ENCODE data around the gene GPANK1. TPM values are rescaled to one million over a fixed set of nuclear protein-coding genes. Genes with fewer than 3 reads are reported as not detected.
A peak's percentile ranks its signal among the peaks of the same experiment; 100 is the strongest.

GPANK1 gene
- total and polyA plus RNA-seq, 2 of the 13 experiments (the other 11 are each of a cell fraction or from before 2014, with no cell fraction given): 15.4 to 22.8 TPM

GRCh38 chr6:31665501-31666336 lies 922 bp upstream of the GPANK1 start, which contains the start of gene CSNK2B (continued):
- TF ChIP-seq HNF1A (IDR thresholded peaks at IDR 0.05; ENCODE audit: low read depth) (0 out of 2 replicates have a peak, but pooled peaks have one; percentile 37), HNF1A (CRISPR knock-in tag; IDR thresholded peaks at IDR 0.05; ENCODE audit: borderline replicate concordance) (peak; percentile 51; the same call in 1 of the 2 replicates), ZNF3 (CRISPR knock-in tag; IDR thresholded peaks at IDR 0.05) (no peak), CCDC6 (CRISPR knock-in tag; IDR thresholded peaks at IDR 0.05) (no peak), POLR2AphosphoS2 (IDR thresholded peaks at IDR 0.05; ENCODE audit: low read depth, low read length) (no peak), LCORL (IDR thresholded peaks at IDR 0.05) (peak; percentile 47; the same call in 1 of the 2 replicates), LCORL (CRISPR knock-in tag; IDR thresholded peaks at IDR 0.05) (no peak), MAFG (CRISPR knock-in tag; IDR thresholded peaks at IDR 0.05) (no peak), ZNF121 (CRISPR knock-in tag; IDR thresholded peaks at IDR 0.05) (no peak), CENPT (CRISPR knock-in tag; IDR thresholded peaks at IDR 0.05; ENCODE audit: low read depth) (0 out of 2 replicates have a peak, but pooled peaks have one; percentile 3), TAF15 (IDR thresholded peaks at IDR 0.05; ENCODE audit: low read depth, low read length, poor library complexity, severe bottlenecking) (peak; percentile 84), HINFP (CRISPR knock-in tag; IDR thresholded peaks at IDR 0.05; ENCODE audit: low read depth) (peak; percentile 90), ZFYVE20 (CRISPR knock-in tag; IDR thresholded peaks at IDR 0.05; ENCODE audit: borderline replicate concordance, low read depth) (0 out of 2 replicates have a peak, but pooled peaks have one; percentile 60), ZSCAN30 (CRISPR knock-in tag; IDR thresholded peaks at IDR 0.05) (no peak), ZNF777 (CRISPR knock-in tag; IDR thresholded peaks at IDR 0.05) (no peak; the same call in 1 of the 2 replicates), ZSCAN25 (CRISPR knock-in tag; IDR thresholded peaks at IDR 0.05) (no peak), ZHX2 (IDR thresholded peaks at IDR 0.05; ENCODE audit: low read depth) (no peak), ZHX2 (CRISPR knock-in tag; IDR thresholded peaks at IDR 0.05; ENCODE audit: borderline replicate concordance) (0 out of 2 replicates have a peak, but pooled peaks have one; percentile 34)

Measured in HepG2 (cell line).